NCI-H1417 treated with DMSO at 0.1 percent for 48 hours (cell line): ENCODE measurements around the gene SPAG6.
"Not testable (repeated sequence)": the region's sequence is repeated elsewhere in the genome, so short reads cannot be mapped to it uniquely, and the experiment has no call there.

Experiments
- DNase-seq: peaks from one replicate; lab custom pipeline; 2025; lab: John Stamatoyannopoulos, UW

The SPAG6 gene

DNA sequence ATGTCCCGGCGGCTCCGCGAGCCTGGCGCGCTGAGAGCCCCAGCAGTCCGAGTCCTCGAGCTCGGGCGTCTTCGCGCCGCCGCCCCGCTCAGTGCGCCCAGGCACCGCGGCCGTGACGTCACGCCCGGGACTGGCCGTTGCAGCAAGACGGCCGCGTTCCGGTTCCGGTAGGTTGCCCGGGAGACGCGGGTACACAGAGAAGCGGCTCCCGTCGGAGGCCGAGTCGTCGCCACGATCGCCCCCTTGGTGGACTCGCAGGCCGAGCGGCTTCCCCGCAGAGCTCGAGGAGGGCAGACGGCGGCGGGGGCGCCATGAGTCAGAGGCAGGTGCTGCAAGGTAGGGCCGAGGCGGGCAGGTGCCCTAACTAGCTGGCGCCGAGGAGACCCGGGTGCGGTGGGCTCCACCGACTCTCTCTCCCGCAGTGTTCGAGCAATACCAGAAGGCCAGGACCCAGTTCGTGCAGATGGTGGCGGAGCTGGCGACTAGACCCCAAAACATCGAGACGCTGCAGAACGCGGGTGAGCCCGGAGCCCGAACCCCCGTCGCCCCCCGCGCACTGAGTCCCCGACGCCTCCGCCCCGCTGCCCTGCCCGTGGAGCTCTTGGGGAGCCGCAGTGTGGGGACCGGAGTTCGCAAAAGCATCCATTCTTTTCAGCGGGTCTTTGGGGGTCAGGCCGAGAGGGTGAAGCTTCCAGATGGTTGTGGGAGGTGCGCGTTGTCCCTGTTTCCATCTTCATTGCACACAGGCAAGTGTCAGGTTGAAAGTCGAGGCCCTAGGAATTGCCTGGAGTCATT lies at the start of gene SPAG6:
TSS of gene SPAG6 (plus strand) at position 196 of the 795 bp plus-strand sequence. CDS start at position 312, 116 bp downstream.
- DNase-seq, result peak; percentile 27

DNA sequence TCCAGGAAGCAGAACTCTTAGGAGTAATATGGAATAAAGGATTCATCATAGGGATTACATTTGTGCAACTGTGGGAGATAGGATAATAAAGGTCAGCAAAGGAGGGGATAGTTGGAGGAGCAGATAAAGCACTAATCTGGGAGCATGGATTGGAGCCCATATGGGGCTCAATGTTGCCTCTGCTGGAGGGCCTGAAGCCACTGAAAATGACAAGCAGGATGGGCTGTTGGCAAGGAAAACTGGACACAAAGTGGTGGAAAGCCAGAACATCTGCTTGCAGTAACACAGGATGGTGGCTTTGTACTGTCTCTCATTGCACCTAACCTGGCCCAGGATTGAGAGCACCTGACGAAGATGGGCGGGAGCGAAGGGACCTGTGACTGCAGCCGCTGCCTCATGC lies 44.1 kb upstream of the SPAG6 start:
- no peak for DNase-seq

DNA sequence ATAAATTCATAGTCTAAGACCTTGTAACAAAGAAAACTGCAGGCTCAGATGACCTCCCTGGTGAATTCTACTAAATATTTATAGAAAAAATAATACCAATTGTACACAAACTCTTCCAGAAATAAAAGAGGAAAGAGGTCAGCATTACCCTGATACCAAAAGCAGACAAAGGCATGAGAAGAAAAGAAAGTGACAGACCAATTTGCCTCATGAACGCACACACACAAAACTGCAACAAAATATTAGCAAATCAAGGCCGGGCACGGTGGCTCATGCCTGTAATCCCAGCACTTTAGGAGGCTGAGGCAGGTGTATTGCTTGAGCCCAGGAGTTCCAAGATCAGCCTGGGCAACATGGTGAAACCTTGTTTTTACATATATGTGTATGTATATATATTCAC lies 41.8 kb upstream of the SPAG6 start:
- DNase-seq, result no peak

DNA sequence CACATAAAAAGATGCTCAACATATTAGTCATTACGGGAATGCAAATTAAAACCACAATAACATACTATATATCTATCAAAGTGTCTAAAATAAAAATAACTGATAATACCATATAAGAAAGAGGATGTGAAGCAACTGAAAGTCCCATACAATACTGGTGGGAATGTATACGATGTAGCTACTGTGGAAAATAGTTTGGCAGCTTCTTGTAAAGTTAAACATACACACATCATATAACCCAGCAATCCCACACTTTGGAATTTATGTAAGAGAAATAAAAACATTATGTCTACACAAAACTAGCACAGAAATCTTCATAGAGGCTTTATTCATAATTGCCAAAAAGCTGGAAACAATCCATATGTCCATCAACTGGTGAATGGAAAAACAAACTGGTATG lies 39.6 kb upstream of the SPAG6 start:
- no peak for DNase-seq

DNA sequence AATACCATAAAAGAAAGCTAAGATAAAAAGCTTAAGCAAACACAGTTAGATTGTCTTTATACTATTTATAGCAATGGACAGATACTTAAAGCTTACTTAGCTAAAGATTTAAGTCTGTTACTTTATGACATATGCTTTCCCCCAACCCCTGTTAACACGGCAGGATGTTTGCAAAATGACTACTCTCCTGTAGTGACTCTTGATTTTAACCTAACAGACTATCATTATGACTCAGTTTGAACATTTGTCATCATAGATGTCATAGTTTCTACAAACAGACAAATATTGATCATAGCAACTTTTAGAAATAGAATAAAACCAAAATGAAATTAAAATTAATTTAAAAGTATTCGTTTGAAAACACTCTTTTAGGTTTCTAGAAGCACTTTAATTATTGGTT lies 36.9 kb upstream of the SPAG6 start:
- no peak for DNase-seq

DNA sequence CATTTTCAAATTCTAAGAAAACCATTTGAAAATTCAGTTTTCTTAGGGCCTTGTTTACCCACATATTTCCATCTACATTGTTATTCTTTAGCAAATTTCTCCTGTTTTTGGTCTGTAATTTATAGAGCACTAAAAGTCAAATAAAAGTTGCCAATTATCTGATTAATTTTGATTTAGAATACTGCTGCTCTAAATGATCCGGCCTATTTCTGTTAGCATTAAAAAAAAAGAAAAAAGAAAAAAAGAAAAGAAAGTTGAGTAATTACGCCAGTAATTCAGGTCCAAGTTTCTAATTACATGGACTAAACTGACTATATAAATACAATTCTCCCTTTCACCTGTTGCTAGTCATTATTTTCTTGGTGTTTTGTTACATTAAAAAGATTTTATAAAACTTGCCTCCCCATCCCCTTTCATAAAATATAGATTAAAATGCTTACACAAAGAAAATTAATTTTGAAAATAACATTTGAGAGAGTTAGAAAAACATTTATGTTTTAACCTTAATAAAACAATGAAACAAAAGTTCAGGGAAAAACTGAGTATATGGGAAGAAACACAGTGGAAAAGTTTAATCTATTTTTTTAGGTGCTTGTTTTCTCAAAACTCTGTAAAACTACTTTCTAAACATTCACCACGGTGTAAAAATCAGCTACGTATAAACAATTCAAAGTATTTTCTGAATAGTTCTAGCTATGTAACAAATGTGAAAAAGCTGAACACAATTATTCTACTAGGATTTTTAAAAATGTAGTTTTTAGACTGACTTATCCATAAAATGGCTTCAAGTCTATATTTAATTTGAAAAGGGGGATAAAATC lies 35.9 kb upstream of the SPAG6 start:
- no peak for DNase-seq

DNA sequence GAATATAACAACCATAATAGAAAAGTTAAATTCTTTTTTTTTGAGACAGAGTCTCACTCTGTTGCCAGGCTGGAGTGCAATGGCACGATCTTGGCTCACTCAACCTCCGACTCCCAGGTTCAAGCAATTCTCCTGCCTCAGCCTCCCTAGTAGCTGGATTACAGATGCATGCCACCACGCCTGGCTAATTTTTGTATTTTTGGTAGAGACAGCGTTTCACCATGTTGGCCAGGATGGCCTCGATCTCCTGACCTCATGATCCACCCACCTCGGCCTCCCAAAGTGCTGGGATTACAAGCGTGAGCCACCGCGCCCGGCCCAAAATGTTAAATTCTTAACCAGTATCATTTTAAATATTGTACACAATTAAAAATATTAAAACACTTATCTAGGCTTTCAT lies 35.3 kb upstream of the SPAG6 start:
- not testable (repeated sequence) for DNase-seq

DNA sequence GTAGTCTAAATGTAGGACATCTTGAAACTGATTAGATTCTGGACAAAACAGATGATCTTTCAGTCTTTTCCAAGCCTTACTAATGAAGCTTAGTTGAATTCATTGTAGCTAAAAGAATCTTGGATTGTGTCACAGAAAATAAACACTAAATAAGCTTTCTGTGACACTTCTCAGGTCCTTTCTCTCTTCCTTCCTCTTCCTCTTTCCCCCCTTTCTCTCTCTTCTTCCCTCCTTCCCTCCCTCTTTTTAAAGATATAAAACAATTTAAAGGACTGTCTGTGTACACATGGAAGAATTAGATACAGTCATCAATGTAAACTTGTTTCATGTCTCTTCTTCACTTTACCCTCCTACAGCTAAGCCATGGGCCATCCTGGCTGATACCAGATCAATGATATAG lies 34.4 kb upstream of the SPAG6 start:
- no peak for DNase-seq

DNA sequence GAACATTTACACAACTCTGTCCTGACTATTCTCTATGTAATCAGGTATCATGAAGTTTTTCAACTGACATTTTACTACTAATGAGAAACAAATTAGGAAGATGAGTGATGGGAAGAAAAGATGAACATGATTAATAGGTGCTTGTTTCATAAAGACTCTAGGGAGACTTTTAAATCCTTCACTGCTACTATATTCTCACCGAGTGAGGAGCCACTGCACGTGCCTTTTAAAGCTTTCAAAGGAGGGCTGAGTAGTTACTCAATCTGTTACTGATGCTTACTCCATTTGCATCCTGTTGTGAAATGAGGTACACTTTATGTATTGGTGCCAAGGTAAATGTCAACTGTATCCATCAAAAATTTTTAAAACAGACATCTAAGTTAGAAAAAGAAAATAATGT lies 30.4 kb upstream of the SPAG6 start:
- DNase-seq, result no peak

DNA sequence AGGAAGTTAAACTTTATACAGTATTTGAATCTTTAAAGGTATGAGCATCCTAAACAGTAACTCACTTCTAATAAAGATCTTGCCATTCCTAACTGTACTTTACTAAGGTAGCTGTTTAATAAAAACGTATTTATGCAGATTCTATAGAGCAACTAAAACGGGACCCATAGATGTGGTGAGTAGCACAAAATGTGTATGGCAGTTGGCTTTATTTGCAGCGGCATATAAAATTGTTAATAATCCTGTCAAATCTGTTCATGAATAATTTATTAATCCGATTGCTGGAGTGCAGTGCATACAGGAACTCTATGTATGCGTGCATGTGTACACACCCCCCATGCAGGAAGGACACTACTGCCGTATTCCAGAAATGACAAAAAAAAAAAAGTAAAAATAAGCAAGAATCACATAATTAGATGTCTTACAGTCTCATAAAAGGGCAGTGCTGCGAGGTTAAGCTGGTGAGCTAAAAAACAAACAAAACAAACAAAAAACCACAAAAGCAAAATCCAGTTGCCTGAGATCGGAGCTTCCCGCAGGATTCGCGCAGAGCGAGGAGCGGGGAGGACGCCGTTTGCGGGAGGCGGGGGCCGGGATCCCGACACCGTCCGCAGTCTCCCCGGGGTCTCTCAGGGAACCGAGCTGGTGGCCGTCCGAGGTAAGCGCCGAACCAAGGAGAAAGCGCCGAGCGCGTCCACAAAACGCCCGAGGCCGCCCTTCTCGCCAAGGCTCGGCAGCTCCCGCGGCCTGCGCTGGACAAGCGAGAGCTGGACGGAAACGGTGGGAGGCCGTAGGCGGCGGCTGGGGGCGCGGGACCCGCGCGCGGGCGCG lies 29.6 kb upstream of the SPAG6 start:
- DNase-seq, result peak; percentile 39

DNA sequence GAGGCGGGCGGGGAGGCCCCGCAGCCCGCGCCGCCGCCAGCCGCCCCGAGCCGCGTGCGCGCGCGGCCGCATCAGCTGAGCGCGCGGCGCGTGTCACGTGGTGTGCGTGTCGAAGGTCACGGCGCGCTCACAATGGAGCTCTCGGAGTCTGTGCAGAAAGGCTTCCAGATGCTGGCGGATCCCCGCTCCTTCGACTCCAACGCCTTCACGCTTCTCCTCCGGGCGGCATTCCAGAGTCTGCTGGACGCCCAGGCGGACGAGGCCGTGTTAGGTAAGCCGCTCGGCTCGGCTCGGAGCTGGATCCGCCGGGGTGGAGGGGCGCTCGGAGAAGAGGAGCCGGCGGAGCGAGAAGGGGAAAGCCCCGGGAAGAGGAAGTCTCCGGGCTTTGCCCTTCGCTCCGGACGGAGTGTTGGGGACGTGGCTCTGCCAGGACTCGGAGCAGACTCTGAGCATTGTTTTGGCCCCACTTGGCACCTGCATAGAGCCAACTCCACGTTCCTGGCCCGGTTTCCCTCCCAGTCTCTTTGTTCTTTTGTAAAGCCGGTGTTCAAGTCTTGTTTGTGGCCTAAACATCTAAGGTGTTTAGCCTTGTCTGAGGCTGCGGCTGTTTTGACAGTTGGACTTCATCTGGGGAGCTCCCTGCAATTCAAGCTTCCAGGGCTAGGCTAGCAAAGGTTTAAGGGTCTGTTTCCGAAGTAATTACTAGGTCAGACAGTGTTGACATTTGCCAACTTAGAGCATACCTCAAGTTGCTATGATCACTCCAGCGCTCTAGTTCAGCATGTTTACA lies 28.8 kb upstream of the SPAG6 start, which contains the start of gene COMMD3:
TSS of gene COMMD3 (plus strand) at position 103 of the 790 bp plus-strand sequence. CDS start at position 133, 30 bp downstream.
- peak; percentile 39 for DNase-seq

DNA sequence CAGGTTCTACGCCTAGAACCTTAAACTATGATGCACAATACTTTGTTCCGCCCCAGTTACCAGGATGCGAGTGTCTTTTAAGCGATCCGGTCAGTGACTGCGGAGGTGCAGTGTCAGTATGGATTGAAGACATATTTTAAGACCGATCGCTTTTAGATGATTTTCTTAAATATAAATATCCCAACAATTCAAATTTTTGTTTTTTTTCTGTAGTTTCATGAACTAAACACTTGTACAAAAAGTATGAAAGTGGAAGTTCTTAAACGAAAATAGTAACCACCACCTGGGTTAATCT lies 28.3 kb upstream of the SPAG6 start:
- DNase-seq, result no peak

DNA sequence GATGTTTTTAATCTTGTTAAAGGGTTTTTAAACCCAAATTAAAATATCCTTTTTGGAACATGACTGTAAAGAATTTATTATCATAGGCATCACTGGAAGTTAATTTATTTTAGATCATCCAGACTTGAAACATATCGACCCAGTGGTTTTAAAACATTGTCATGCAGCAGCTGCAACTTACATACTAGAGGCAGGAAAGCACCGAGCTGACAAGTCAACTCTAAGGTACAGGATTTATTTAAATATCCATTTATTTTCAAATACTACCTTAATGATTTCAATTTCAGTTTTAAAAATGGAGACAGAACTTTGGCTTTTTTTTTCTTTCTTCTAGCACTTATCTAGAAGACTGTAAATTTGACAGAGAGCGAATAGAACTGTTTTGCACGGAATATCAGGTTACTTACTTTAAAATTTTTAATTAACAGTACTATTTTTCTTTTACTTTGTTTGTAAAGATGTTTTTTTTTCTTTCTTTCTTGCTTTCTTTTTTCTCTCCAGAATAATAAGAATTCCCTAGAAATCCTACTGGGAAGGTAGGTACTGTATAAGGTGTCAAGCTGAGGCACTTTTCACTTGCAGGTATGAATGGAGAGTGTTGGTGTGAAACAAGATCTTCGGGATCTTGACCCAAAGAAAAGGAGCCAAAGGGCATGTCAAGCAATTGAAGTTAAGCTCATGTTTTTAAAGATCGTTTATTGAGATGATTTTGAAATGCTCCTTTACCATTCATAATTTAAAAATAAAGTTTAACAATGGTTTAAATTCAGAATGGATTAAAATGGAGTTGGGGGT lies 27.3 kb upstream of the SPAG6 start:
- DNase-seq, result no peak

DNA sequence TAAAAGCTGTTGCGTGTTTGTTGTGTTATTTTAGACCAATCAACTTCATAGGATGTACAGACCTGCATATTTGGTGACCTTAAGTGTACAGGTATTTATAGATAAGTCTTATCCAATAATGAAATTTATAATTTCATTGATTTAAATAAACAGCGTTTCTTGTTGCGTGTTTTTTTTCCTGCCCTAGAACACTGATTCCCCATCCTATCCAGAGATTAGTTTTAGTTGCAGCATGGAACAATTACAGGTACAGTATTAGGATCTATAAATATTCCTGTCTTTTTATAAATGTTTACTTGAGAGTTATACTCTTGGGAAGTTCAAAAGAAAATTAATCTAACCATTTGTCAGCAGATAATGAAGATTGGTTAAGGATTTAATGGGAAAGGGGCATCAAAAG lies 26.5 kb upstream of the SPAG6 start:
- no peak for DNase-seq

DNA sequence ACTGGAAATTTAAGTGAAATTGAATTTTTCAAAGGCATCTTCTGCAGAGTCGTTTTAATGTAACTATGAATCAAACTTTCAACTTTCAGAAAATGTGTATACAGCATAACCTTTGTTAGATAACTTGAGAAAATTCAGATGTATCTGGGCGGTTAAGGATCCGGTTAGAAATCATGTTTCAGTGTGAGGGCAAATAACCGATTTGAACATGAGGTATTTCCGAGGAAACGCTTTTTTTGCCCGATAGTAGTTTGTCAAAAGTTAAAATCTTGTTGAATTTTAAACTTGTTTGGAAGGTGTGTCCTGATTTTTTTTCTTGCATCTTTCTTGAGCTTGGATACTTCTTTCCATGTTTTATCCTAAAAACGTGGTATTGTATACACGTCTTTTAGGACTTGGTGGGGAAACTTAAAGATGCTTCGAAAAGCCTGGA lies 25.7 kb upstream of the SPAG6 start:
- no peak for DNase-seq

DNA sequence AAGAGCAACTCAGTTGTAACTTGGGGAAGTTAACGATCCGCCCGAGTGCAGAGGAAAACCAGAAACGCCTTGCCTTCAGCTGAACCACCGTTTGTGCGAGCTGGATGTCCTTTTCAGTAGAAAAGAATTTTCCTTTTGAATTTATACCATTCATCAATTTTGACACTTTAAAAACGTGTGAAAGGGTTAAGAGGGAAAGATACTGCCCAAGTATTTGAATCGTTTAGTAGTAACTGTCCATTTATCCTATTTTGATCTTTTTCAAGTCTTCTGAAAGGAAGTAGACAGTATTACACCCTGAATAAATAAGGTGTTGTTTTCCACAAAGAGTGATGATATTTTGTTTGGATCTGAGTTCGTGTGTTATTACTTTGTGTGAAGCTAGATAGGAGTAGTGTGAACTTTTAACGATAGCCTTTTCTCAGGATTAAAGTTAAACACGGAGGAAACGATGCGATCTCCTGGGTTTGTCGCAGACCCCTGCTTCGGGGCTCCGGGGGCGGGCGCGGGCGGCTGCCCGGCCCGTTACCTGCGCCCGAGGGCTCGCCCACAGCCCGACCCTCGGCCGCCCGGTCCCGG lies 25.2 kb upstream of the SPAG6 start:
- no peak for DNase-seq

DNA sequence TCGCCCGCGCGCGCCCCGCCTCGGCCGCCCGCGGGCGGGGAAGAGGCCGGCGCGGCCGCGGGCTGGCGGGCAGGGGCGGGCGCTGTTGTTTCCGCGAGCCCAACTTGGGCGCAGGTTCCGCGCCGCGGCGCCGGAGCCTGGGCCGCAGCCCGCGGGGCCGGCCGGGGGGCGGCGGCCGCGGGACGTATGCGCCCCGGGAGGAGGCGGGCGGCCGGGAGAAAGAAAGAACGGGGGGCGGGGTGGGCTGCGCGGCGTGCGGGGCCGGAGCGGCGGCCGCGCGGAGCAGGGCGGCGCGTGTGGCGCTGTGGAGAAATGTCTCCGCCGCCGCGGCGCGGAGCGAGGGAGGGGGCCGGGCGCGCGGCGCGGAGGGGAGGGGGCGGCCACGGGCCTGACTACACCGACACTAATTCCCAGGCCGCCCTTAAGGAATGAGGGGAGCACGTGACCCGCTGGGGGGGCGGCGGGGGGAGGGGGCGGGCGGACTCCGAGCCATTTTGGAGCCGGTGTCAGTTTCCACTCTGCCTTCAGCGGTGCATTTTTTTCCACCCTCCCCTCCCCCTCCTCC lies 24.6 kb upstream of the SPAG6 start, which contains the start of gene BMI1:
TSS of gene BMI1 (plus strand) at position 509 of the 565 bp plus-strand sequence. CDS start 5,351 bp downstream, outside the sequence.
- DNase-seq, result peak; percentile 13

DNA sequence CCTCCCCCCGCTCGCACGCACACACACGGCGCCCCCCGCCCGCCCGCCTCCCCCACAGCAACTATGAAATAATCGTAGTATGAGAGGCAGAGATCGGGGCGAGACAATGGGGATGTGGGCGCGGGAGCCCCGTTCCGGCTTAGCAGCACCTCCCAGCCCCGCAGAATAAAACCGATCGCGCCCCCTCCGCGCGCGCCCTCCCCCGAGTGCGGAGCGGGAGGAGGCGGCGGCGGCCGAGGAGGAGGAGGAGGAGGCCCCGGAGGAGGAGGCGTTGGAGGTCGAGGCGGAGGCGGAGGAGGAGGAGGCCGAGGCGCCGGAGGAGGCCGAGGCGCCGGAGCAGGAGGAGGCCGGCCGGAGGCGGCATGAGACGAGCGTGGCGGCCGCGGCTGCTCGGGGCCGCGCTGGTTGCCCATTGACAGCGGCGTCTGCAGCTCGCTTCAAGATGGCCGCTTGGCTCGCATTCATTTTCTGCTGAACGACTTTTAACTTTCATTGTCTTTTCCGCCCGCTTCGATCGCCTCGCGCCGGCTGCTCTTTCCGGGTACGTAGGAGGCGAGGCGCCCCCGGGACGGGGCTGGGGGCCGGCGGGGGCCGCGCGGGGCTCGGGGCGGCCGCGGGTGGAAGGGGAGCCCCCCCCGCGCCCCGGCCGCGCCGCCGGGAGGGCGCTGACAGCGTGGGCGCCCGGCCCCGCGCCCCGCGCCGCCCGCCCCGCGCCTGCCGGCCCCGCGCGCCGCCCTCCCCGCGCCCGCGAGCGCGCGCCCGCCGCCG lies 24.0 kb upstream of the SPAG6 start:
- DNase-seq, result no peak
